GM19328 (cell line): Measurements from ENCODE around the gene CCNT2.
"Not testable (repeated sequence)": the region's sequence is repeated elsewhere in the genome, so short reads cannot be mapped to it uniquely, and the experiment has no call there.

Experiments
- ATAC-seq: cut with Tn5 transposase; IDR thresholded peaks from one replicate; pipeline ENCODE4 v1.9.1; 2021; ENCODE audit warnings: mild to moderate bottlenecking, moderate library complexity; ENCODE audit not compliant: unreplicated experiment

The CCNT2 gene

DNA sequence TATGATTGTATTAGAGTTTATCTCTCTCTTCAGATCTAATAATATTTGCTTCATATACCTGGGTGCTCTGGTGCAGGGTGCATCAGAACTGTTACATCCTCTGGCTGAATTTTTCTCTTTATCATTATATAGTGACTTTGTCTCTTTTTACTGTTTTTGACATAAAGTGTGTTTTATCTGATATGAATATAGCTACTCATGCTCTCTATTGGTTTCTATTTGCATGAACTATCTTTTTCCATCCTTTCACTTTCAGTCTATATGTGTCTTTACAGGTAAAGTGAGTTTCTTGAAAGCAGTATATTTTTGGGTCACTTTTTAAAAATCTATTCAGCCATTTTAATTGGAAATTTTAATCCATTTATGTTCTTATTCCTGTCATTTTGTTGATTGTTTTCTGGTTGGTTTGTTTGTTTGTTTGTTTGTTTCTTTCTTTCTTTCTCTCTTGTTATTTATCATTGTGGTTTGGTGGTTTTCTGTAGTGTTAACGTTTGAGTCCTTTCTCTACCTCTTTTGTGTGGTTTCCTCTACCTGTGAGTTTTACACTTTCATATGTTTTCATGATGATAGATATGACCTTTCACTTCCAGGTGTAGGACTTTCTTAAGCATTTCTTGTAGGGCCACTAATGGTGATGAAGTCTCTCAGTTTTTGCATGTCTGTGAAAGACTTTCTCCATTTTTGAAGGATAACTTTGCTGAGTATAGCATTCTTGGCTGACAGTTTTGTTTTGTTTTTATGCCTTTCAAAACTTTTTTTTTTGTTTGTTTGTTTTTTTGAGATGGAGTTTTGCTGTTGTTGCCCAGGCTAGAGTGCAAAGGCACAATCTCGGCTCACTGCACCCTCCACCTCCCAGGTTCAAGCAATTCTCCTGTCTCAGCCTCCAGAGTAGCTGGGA lies 54.9 kb downstream of the CCNT2 start:
- ATAC-seq, result peak; percentile 57

DNA sequence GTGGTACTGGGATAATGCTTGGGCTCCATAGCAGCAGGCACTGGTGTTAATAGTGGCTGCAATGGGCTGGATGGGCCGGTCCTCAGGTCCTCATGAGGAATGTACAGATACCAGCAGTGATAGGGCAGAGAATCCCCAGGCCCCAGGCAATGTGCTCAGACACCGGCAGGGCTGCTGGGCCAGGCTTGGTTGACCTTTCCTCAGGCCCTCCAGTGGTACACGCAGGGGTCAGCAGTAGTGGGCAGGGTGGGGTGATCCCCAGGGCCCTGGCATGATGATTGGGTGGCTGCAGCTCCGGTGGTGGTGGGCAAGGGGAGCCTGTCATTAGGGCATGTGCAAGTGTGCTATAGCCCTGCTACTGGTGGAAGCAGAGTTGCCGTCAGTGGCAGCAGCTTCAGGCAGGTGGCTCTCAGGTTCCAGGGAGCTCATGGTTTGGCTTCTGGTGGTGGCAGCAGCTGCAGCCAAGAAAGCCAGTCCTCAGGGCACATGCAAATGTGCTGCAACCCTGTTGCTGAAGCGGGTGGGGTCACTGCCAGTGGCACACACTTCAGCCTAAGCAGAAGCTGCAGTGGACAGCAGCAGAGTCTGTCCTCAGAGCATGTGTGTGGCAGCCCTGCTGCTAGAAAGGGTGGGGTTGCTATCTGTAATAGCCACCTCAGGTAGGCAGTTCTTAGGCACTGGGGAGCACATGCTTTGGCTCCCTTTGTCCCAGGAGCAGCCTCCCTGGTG lies 56.8 kb downstream of the CCNT2 start:
- no peak for ATAC-seq

DNA sequence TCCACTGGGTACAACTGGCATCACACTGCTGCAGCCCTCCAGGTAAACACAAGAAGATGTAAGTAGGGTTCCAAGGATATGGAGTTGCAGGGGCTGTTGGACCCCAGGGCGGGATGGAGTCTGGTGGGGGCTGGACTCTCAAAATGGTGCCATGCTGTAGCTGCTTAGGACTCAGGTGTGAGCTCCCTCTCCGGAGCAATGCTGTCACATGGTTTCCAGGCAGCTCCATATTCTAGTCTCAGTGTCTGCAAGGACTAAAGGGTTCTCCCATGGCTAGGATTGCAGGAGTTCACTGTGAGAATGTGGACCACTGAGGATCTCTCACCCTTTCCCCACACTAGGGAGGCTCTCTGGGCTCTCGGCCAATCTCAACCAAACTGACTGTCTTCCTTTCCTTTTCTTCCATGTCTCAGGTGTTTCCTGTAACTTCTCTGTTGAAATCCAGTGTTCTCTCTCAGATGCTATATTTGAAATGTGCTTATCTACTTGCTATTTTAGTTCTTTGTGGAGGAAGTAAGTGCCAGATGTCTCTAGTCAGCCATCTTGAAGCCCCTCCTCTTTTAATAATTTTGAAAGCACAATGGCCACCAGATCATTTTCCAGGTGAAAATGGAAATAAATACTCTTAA lies 57.6 kb downstream of the CCNT2 start:
- ATAC-seq, result no peak

DNA sequence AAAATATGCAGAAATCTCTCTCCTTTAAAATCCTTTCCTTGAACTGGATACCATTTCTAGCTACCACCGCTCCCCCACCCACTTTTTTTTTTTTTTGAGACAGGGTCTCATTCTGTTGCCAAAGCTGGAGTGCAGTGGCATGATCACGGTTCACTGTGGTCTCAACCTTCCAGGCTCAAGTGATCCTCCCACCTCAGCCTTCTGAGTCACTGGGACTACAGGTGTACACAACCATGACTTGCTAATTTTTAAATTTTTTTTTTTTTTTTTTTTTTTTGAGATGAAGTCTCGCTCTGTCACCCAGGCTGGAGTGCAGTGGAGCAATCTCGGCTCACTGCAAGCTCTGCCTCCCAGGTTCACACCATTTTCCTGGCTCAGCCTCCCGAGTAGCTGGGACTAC lies 58.5 kb downstream of the CCNT2 start:
- ATAC-seq, result not testable (repeated sequence)

DNA sequence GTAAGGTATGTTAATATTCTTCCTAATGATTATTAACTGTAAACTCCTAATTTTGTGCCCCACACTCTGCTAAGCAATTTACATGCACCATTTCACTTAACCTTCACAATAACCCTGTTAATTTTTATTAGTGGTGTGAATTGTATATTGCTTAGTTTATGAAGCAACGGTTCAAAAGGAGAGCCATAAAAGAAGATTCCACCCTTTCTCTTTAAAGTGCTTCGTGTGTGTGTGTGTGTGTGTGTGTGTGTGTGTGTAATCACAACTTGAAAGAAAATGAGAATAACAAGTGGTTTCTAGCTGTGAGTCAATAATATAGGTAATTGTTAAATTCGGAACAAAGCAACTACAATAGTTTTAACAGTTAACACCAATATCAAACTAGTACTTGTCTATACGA lies 60.6 kb downstream of the CCNT2 start:
- no peak for ATAC-seq

DNA sequence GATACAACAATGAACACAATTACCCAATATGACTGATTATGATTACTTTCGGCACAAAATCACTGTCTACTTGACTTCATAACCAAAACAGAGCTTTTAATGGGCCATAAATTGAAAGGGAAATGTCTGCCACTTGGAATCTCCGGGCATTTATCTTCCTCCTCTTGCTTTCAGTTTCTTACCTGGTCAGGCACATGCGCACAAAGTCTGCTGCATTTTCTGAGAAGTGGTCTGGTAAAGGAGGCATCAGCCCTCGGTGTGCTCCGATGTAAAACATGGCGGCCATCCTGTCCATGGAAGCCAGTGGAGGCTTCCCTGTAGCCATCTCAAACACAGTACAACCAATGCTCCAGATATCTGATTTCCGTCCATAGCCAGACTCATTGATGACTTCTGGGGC lies 62.0 kb downstream of the CCNT2 start:
- no peak for ATAC-seq

DNA sequence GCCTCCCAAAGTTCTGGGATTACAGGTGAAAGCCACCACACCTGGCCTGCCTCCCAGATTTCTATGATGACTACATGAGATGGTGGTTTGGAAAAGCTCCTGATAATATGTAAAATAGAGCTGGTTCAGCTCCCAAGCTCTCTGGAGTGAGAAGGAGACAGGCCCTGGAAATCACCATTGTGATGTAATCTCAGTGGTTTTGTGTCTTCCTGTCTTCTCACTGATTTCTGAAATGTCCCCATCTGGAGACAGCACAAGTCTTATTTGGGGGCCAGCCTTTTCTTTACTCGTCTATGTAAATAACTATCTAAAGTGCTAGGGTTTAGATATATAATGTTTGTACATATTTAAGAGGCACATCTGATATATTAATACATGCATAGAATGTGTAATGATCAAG lies 64.0 kb downstream of the CCNT2 start:
- no peak for ATAC-seq

DNA sequence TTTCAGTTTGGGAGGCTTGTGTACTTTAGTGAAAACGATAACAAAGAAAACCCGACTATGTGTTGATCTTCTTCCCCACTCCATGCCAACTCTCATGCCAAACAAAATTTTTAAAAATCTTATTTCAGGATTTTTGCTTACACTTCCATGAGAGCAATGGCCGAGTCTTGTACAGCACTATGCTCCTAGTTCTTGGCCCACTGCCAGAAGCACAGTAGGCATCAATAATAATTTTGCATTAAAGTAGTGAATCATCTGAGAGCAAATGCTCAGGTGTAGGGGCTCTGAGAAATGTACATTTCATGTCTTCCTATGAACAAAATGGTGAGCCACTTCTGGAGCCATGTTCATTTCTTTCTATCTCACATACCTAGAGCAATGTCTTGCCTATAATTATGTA lies 66.4 kb downstream of the CCNT2 start:
- ATAC-seq, result no peak

DNA sequence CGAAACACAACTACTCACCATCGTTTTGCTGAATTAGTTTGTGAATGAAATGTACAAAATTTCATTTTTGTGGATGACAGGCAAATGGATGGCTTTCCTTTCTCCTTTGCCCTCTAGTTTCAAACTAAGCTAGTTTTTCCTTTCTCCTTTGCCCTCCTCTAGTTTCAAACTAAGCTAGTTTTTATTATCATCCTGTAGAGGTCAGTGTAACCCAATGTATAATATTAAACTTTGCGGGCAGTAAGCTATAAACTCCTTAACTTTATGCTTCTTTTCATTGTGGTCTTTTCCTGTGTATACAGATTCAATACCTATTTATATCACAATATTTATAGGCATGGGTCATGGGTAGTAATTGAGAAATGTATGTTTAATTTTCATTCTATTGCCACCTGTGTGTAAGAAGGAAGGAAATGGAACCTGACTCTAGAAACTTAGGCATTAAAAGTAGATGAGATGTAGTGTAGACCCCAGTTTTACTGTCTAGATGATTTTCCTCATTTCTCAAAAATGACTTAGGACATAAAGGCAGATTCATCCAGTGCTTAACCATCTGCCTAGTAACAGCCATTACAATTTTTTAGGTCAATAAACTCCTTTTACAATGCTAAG lies 70.5 kb downstream of the CCNT2 start:
- no peak for ATAC-seq

DNA sequence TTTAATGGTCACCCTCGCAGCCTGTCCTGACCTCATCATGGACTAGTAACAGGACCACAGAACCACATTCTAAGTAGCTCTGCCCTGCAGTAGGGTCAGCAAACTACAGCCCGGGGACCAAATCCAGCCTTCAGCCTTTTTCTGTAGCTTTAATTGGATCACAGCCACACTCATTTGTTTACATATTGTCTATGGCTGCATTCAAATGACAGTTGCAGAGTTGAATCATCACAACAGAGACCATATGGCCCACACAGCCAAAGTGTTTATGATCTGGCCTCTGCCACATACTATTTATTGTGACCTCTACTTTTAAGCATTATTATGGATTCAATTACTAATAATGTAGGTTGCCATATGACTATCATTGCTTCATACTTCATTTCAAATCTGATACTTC lies 80.9 kb downstream of the CCNT2 start:
- ATAC-seq, result no peak

DNA sequence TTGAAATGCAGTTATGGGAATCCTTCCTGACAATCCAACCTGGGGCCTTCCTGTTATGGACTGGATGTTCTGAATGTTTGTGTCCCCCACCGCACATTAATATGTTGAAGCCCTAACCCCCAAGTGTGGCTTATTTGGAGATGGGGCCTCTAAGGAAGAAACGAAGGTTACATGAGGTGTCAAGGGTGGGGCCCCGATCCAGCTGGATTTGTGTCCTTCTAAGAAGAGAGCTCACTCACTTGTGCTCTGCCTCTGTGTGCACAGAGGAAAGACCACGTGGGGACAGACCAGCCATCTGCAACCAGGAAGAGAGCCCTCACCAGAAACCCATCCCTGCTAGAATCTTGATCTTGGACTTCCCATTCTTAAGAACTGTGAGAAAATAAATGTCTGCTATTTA lies 84.2 kb downstream of the CCNT2 start:
- no peak for ATAC-seq

DNA sequence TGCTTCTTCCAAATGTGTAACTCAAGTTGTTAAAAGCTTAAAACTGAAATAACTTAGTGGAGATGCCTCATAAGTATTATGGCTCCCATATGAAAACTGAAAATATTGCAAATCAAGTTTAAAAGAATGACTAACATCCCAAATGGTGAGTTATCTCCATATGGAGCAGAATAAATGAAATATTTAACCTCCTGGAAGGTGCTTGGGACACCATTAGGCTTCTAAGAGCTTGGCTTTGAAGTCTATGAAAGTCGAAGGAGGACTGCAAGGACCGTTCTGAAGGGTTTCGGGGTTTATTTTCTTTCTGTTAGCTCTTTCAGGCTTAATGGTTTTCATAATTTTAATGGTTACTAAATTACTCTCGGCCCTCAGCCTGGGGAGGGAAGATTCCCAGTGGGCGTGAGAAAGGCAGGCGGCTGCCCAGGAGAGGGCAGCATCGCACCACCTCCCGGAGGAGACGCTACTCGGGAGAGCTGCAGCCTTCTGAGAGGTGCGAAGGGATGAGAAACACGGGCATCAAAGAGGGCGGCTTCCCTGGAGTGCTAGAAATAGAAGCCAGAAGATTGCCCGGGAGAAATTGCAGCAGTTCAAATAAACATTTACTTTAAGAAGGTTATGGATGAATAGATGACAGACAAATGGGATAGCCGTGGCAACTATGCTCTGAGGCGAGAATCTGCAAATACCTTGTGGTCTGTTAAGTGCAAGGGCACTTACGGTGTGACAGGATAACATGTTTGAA lies 85.6 kb downstream of the CCNT2 start:
- ATAC-seq, result no peak

DNA sequence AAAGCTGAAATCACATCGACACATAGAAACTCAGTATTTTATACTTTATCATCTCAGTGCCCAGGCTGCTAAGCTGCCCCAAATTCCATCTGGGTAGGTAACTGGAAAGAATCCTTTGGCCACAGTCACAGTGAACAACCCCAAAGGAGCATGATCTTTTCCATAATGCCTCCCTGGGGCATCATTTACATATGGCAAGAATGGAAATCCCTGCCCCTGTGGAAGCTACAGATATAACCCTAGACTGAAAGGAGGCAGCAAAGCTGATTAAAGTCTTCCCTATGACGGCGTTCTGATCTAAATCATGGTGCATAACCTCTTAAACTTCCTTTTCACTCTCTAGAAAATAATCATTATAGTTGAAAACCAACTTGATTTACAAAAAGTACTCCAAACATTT lies 87.1 kb downstream of the CCNT2 start:
- ATAC-seq, result no peak
